ENCODE measurements around the gene SUPT3H.
"Not testable (repeated sequence)": the region's sequence is repeated elsewhere in the genome, so short reads cannot be mapped to it uniquely, and the experiment has no call there.

Gene SUPT3H

DNA sequence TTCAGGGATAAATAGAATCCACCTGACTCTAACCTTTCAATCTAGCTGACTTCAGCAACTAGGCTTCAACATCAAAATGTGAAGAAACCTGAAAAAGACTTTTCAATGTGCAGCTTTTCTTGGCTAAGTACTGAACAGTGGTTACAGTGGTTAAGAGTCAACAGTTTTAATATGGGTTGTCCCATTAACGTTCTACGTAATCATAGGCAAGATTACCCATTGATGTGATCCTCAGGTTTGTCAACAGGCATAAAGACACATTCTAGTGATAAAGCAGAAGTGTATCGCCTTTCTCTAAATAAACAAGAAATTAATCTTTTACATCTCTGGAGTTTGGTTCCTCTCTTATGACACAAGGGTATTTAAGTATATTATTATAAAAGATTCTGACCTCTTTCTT, 203.7 kb downstream of the SUPT3H start:
- DNase-seq (ENCODE audit: low spot score): no peak

GRCh38 chr6:45171380-45171779, 206.4 kb downstream of the SUPT3H start:
- no peak for DNase-seq (ENCODE audit: low spot score)

- DNase-seq (ENCODE audit: low spot score): no peak
Observed at GRCh38 chr6:45170309-45170708, 207.4 kb downstream of the SUPT3H start.

DNA sequence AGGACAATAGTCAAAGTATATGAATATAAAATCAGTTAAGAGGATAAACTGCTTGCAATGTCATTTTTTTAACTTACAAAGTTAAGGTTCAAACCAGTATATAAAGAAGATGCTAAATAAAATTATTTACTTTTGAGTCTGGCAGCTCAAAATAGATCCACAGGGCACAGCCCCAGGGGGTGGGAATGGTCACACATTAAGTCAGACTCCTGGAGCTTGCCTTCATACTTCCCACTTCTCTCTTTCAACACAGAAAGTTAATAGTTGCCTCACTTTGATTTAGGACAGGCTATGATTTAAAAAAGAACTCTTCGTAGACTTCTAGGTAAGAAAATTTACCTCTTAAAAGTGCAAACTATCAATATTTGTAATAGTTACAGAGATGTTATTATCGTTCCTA, 207.9 kb downstream of the SUPT3H start:
- DNase-seq (ENCODE audit: low spot score): no peak

GRCh38 chr6:45163952-45164766, 213.6 kb downstream of the SUPT3H start:
- no peak for DNase-seq (ENCODE audit: low spot score)

DNA sequence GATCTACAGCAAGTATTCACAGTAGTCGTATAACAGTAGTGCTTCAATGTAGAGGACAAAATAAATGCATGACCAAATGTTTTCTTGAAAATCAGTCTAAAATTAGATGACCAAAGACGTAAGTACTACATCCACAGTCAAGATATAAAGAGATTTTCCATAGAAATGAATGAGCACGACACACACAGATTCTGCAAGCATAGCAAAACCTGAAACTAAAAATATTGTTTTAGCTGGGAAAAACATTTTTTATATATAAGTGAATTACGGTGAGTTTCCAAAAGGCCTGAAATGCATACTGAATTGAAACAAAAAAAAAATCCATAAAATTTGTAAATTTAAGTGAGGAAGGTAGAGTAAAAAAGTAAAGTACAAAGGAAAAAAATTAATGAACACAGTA, 217.4 kb downstream of the SUPT3H start:
- no peak for DNase-seq (ENCODE audit: low spot score)

DNA sequence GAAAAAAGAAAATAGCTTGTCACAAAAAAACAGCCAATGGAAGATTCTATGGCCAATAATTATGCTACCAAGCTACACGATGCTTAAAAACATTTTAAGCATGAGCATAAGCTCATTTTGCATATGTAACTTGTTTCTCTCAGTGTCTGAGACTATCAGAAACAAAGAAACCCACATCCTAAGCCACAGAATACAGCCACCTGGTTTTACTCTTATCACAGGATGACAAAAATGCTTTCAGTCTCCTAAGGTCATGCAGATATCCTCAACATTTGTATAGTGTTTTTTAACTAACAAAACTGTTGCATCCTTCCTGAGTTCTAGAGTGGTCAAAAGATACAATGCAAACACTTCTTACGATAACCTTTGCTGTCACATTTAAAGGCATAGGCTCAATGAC, 221.7 kb downstream of the SUPT3H start:
- DNase-seq (ENCODE audit: low spot score): peak; percentile 7

DNA sequence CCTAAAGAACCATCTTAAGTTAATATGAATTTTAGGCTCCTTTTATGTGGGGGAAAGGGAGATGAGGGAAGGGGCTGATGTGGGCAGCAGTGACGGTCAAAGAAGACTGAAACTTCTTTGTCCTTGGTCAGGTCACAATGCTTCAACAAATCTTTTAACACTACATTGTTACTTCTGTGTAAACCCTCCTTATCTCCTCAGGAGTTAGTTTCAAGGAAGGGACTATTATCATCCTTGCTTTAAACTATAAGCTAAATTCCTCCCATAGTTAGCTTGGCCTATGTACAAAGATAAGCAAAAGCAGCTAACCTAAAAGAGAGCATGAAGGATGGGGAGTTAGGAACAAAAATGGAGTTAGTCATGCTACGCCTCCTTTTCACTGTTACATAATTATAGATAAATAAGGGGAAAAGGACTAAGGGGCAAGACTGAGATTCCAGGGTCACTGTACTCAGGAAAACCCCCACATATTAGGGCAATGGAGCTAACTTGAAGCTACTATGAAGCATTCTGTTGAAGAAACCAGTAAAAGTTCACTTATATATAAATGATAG, 222.3 kb downstream of the SUPT3H start:
- DNase-seq (ENCODE audit: low spot score): no peak

DNA sequence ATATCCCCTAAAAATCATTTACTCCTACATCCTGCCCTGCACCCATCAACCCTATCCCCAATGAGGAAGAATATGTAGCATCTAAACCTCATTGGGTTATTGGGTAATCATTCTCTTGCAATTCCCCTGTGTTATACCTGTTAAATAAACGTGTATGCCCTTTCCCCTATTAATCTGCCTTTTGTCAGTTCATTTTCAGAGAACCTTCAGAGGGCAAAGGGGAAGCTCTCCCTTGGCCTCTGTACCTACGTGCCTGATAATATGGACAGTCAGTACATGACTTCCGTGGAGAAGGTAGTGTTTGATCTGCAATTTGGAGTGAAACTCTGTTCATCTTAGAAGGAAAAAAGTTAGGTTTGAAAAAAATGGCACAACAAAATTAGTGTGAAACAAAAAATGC, 223.1 kb downstream of the SUPT3H start:
- DNase-seq (ENCODE audit: low spot score): no peak

GRCh38 chr6:45148711-45149341, 228.9 kb downstream of the SUPT3H start:
- DNase-seq (ENCODE audit: low spot score): no peak

DNA sequence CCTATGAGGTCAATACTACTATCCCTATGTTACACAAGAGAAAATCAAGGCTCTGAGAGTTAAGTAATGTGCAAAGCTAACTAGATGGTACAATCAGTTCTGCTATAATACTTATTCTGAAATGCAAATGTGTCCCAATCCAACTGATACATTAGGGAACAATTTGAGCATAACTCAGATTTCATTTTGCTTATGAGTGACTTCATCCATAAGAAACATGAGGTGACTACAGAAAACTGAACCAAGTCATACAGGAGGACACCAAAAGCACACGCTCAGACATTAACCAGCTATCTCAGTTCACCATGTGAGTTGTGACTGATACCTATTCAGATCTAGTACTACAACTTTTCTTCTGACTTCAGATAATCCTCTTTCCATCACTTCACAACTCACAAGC, 229.5 kb downstream of the SUPT3H start:
- no peak for DNase-seq (ENCODE audit: low spot score)

- not testable (repeated sequence) for DNase-seq (ENCODE audit: low spot score)
Observed at GRCh38 chr6:45145658-45146057, 232.1 kb downstream of the SUPT3H start.

- DNase-seq (ENCODE audit: low spot score): no peak
Observed at GRCh38 chr6:45138765-45139164, 239.0 kb downstream of the SUPT3H start.

DNA sequence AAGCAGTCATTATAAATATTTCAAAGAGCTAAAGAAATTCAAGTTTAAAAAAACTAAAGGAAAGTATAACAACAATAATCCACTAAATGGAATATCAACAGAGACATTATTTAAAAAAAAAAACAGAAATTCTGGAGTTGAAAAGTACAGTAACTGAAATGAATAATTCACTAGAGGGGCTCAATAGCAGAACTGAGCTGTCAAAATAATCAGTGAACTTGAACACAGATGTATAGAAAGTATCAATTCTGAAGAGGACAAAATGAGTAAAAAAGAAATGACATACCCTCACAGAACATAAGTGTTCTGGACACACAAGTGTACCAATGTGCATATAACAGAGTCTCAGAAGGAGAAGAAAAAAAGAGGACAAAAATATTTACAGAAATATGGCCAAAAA, 241.2 kb downstream of the SUPT3H start:
- DNase-seq (ENCODE audit: low spot score): no peak

GRCh38 chr6:45132658-45133294, 245.0 kb downstream of the SUPT3H start:
- DNase-seq (ENCODE audit: low spot score): no peak

GRCh38 chr6:45132059-45132458, 245.7 kb downstream of the SUPT3H start:
- DNase-seq (ENCODE audit: low spot score): no peak

DNA sequence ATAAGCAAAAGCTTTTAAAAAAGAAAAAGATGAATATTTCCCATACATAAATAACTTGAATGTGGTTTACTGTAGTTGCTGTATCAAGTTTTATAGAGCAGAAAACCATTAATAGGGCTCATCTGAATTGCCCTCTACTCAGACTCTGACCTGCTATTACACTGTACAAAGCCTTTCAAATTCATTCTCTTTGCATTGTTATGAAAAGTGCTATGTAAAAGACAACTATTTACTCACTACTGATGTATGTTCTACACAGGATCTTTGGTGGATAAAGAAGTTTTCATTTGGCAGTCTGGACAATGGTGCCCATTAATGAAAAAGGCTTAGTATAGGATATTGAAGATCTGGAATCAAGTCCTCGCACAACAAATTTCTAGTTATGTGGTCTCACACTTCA, 248.7 kb downstream of the SUPT3H start:
- DNase-seq (ENCODE audit: low spot score): no peak

- DNase-seq (ENCODE audit: low spot score): no peak
Observed at GRCh38 chr6:45127185-45127584, 250.5 kb downstream of the SUPT3H start.

GRCh38 chr6:45126033-45126432, 251.7 kb downstream of the SUPT3H start:
- DNase-seq (ENCODE audit: low spot score): no peak

DNA sequence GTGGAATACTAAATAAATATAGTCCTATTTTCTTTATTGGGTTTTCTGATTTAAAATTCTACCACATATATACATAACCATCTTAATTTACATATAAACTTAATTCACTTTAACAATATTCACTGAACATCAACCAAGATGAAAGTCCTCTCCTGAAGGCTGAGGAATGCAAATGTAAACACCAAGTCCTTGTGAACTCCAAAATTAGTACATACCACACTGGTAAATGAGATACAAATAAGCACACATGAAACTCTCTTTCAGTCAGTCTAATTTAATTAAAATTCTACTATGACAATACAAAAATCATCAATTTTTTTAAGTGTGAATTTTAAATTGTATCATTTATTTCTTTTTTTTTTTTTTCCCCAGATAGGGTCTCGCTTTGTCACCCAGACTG, 254.7 kb downstream of the SUPT3H start:
- DNase-seq (ENCODE audit: low spot score): no peak

DNA sequence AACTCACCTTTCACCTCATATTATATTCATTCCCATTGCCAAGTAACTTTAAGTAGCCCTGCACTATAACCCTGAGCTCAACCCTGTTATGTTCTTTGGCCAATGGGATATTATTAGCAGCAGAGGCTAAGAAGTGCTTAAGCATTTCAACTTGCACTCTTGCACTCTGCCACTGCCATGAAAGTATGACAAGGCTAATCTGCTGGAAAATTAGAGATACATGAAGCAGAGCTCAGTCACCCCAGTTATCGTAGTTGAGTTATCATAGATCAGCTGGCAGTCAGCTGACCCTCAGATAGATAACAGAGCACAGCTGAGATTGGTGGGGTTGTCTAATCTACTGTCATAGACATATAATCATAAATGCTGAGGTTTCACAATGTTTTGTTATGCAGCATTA, 259.0 kb downstream of the SUPT3H start:
- DNase-seq (ENCODE audit: low spot score): no peak

- no peak for DNase-seq (ENCODE audit: low spot score)
Observed at GRCh38 chr6:45116714-45117410, 260.9 kb downstream of the SUPT3H start.
